Stimulated activated CD4-positive, alpha-beta T cell treated with anti-CD3 and anti-CD28 coated beads, Interleukin-4, amount 100 ng/mL, for 4 hours (primary cell): ENCODE data around the gene DUSP3.
"Not testable (repeated sequence)": the region's sequence is repeated elsewhere in the genome, so short reads cannot be mapped to it uniquely, and the experiment has no call there.

Source experiments
- DNase-seq, 2 experiments: peaks; one replicate each; pipeline ENCODE4 v3.0.0-alpha.2; 2020

DUSP3 gene

DNA sequence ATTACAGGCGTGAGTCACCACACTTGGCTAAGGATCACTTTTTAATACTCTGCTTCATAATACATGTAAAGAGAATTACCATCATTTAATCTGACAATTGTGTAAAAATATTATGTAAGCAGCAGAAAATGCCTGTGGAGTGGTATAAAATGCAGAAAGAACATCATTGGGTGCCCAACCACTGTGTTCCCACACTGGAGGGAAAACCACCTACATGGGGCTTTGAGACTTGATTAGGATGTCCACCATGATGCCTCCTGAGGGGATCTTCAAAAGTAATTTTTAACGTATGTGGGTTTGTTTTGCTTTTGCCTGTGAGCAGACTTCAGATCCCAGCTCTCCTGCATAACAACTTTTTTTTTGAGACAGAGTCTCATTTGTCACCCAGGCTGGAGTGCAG is 20.3 kb upstream of the DUSP3 start:
- DNase-seq: no peak

DNA sequence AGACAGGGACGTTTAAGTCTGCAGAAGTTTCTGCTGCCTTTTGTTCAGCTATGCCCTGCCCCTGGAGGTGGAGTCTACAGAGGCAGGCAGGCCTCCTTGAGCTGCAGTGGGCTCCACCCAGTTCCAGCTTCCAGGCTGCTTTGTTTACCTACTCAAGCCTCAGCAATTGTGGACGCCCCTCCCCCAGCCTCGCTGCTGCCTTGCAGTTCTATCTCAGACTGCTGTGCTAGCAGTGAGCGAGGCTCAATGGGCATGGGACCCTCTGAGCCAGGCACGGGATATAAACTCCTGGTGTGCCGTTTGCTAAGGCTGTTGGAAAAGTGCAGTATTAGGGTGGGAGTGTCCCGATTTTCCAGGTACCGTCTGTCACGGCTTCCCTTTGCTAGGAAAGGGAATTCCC is 19.2 kb upstream of the DUSP3 start:
- not testable (repeated sequence) for DNase-seq

DNA sequence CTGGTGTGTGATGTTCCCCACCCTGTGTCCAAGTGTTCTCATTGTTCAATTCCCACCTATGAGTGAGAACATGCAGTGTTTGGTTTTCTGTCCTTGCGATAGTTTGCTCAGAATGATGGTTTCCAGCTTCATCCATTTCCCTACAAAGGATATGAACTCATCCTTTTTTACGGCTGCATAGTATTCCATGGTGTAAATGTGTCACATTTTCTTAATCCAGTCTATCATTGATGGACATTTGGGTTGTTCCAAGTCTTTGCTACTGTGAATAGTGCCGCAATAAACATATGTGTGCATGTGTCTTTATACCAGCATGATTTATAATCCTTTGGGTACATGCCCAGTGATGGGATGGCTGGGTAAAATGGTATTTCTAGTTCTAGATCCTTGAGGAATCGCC is 13.9 kb upstream of the DUSP3 start:
- not testable (repeated sequence) for DNase-seq

DNA sequence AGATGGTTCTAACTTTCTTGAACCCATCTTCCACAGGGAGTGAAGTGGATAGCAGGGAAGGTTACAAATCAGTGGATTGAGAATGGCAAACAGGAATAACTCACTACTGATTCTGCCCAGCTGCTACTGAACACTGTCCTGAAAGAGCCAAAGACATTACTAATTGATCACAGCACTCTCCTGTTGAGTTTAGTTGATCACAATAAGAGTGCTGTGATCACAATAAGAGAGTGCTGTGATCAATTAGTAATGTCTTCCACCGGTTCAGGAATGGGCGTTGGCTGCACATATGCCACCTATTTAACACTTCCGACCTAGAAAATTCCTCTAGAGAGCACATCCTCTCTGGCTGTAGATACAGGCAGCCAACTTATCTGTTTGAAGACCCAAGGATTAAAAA is 12.8 kb upstream of the DUSP3 start:
- DNase-seq: no peak

DNA sequence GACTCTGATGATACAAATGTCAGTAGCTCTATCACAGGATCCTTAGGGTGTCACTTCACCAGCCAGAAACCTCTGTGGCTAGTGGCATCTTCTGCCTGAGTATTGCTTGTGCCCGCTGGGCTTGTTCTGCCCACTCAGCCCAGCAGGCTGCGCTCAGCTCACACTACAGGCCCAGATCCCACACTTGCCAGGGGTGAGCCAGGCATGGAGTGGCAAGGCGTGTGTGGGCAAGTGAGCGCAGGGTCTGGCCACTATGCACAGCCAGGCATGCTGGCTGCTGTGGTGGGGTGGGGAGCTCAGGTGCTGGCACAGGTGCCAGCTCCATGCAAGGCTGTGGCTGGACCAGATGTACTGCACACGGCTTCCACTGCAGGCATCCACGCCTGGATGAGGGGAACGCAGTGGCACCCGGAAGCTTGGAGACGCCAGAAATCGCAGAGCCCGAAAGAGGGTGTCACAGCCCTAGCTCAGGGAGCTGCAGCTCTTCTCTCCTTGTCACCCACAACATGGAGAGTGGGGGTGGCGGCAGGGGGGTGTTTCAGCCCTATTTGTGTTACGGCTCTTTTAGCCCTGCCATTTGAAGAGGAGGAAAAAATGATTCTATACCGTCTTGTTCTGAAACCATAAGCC is 11.6 kb upstream of the DUSP3 start:
- no peak for DNase-seq

DNA sequence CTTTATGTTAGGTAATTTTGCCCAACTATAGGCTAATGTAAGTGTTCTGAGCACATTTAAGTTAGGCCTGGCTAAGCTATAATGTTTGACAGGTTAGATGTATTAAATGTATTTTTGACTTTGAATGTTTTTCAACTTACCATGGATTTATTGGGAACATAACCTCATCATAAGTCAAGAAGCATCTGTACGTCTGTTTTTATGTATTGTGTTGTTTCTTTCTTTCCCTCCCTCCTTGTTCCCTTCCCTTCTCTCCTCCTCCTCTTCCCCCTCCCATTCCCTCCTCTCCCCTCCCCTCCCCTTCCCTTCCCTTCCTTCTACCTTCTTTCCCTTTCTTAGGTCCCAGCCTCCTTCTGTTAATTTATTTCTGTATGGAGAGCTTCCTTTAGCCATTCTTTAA is 10.7 kb upstream of the DUSP3 start:
- no peak for DNase-seq

DNA sequence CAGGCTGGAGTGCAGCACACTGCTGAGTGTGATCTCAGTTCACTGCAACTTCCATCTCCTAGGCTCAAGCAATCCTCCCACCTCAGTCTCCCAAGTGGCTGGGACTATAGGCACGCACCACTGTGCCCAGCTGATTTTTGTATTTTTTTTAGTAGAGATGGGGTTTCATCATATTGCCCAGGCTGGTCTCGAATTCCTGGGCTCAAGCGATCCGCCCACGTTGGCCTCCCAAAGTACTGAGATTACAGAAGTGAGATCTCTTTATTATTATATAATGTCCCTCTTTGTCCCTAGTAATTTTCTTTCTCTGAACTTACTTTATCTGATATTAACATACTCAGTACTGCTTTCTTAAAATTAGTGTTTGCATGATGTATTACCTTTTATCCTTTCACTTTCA is 9.8 kb upstream of the DUSP3 start:
- DNase-seq: no peak

DNA sequence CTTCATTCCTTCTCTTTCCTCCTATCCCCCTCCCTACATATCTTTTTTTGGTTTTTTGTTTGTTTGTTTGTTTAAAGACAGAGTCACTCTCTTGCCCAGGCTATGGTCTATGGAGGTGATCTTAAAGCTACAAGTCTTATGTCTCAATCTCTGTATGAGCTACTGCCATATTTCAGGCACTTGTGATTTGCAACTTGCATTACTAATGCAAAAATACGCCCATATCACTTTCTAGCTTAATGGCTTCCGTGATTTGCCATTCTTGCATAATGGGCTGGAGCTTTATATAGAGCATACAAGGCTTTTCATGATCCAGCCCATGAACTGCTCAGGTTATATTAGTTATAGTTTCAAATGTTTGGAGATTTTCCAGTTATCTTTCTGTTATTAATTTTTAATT is 9.0 kb upstream of the DUSP3 start:
- DNase-seq: no peak

DNA sequence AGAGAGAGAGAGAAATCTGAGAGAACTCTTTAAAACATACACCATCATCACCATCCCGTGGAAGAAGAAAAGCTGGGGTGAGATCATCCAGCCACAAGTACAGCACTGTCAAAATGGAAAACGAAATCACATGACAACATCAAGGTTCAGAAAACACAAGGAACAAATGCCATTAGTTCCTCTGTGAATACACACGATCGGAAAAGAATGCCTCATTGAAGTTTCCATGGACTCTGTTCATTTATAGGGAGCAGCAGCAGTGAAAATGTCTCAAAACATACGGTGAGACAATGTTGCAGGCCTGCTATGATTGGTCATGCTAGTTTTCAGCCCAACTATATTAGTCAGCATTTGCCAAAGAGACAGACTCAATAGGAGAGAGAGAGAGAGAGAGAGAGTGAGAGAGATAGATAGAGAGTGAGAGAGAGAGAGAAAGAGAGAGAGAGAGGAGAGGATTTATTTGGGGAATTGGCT is 5.9 kb upstream of the DUSP3 start:
- no peak for DNase-seq

DNA sequence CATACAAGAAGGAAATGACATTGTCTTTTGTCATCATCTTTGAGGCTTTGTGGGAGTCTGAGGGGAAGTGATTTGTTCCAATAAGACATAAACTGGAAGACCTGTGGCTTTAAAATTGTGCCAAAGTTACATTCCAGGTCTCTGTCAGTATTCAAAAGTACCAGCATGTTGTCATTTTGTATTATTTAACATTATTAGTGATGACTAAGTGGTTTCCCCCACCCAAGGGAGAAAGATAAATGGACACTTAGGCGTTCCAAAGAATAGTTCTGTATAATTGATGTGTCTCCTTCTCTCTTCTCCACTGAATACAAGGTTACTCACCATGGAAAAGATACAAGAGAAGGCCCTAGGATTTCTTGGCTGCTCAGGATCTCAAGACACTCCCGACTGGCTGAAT is 5.3 kb upstream of the DUSP3 start:
- no peak for DNase-seq

DNA sequence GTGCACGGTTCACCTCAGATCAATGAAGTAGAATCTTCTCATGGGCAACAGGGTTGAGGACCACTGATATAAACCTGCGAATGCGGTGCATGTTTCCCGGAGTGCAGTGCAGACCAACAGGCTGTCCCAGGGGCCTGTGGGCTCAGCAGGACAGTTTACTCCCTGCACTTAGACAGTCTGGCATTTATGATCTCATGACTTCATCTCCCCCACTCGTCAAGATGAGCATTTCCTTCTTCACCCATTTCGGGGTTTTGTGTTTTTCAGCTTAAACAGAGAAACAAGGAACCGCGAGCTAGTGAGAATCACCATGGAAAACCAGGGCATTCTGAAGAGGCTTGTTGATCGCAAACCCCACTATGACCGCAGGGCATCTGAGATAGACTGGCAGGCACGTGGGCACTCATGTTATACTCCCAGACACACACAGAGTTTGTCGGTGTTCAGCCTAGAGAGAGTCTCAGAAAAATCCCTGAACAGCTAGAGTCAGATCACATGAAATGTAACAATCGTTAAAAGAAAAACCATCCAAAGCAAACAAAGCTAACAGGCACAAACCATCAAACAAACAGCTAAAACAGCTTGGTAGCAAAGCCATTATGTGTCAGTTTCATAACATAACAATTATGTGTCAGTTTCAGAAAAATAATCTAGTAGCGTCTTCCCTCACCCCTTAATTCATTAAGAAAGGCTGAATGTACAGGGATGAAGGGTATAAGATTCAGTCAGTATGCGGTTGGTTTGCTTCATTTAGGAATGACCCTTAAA is 4.3 kb upstream of the DUSP3 start:
- no peak for DNase-seq

DNA sequence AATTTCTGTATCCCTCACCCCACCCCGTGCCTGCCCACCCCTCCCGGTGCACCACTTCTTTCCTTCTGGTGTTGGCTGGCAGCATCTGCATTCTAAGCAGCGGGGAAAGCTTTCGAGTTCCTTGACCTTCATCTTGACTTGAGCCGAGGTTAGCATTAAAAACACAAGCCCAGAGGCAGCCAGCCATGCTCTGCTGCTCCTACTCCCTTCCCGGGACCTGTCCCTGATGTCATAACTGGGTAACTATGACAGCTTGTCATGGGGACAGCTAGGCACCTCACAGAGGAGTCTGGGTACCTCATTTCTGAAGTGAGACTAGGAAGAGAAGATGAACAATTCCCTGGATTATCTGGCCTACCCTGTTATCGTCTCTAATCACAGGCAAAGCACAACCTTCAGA is 1.4 kb upstream of the DUSP3 start, which contains the start of gene CFAP97D1:
CFAP97D1 (plus strand) TSS at position 301 of the 400 bp plus-strand sequence; CDS start at position 329, 28 bp downstream.
- DNase-seq: no peak

DNA sequence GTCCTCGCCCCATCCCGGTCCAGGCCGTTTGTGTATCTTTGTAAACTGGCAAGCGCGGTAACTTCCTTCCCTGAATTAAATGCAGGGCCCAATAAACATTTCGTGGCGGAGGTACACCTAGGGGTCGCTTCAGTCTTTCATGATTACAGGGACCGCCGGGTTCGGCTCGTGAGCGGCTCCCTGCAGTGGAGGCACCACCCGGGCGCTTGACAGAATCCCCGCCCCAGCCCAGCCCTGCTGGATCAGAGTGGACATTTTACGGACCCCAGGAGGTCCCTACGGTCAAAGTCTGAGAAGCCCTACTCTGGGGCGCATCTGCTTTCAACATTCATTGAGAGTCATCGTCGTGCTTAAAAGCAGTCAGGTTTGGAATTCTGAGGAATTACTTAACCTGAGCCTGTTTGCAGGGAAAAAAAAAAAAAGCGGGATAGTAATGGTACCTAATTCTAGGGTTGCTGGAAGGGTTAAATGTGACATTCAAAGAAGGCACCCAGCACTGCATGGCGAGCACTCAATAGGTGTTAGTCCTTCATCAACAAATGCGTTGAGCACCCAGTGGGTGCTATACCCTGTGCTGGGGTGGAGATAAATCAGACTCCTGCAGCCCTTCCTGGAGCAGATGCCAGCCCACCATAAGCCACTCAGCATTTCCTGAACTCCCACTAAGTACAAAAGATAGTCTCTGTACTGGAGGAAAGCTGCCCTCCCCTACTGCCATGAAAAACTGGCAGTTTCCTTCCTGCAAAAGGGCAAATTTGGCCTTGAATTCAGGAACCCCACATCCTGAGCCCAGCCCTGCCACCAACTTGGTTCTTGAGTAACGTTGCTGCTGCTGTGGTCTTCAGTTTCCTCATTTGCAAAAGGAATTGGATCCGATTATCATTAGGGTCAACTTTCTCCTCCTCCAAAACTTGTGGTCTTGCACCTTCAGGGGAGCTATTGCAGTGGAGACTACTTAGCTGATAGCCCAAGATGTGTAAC is 658 bp upstream of the DUSP3 start:
- no peak for DNase-seq

DNA sequence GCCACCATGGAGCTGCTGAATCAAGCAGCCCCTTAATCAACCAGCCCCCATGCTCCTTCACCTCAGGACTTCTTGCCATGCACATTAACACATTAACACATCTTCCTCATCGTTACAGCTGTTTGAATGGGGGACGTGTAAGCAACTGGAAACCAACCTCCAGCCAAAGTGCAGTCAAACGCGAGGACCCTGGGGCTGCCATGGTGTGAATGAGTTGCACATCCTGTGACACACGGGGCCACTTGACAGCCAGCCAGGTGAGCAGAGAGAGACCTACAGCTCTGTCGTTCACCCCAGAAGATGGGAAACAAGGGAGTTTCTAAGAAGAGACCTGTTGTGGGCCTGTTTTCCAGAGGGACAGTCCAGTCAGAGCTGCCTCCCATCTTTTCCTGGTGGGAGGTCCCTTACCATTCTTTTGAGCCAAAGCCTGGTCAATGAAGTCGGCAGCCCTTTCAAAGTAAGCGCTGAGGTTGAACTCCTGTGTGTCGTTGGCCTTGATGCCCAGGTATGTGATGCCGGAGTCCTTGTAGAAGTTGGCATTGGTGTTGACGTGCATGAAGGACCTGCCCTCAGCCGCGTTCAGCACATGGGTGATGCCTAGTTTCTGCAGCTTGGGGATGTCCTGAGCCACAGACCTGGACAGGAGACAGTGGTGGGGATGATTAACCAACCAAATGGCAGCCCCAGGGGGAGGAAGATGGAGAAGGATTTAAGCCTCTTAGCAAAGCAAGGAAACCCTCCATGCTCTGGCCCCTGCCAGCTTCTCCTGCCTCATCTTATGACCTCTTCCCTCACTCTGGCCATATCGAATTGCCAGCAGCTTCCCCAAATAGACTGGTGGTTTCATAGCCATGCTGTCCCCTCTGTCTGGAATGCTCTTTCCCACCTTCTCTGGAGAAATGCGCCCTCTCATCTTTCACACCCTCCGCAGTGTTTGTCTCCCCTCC is 4.2 kb downstream of the DUSP3 start:
- DNase-seq: no peak

DNA sequence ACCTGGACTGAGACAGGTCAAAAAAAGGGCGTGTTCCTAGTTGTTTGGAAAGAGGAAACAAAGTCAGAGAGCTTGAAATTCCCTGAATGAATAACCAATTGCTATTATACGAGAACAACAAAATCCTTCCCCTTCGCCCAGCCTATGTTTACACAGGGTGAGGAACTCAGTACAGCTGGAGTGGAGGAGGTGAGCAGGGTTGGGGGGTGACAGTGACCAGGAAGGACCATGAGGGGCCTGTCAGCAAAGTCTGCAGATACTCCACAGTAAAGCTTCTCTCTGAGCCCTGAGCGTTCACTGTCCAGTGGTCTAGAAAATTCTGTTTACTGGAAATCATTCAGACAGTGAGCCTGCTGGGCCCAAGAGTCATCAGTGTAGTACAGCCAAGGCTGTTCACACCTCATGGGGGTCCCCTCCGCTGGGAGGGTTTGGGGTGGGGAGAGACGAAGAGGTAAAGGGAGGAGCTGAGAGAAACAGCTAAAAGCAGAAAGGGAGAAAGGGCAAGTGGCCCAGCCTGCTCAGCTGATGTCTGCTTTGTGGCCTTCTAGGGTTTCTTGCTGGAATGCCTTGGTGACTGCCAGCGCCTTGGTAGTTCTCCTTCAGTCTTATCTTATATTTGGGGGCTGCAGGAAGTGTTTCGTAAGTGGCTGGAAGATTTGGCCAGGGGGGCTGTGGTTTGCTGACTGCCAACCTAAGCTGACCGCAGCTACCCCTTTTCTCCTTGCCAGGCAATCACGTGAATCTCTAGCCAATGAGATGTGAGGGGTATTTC is 5.7 kb downstream of the DUSP3 start:
- no peak for DNase-seq

DNA sequence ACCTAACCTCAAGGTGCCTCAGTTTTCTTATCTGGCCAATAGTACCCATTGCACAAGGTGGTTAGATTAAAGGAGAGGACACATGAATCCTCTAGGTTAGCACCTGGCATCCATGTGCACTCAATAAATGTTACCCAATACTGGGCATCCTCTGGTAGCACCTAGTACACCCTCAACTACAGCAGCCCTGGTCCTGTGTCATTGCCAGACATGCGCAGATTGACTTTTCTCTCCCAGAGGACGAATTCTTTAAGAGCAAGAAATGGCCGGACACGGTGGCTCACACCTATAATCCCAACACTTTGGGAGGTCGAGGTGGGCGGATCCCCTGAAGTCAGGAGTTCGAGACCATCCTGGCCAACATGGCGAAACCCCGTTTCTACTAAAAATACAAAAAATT is 7.3 kb downstream of the DUSP3 start:
- no peak for DNase-seq

DNA sequence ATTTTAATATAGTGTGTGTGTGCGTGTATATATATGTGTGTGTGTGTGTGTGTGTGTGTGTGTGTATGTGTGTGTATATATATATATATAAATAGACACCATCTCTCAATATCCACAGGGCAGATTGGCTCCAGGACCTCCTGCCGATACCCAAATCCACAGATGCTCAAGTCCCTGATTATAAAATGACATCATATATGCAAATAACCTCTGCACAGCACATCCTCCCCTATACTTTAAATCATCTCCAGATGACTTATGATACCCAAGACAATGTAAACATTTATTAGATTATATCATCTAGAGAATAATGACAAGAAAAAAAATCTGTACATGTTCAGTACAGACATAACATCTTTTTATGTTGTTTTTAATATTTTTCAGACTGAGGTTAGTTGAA is 7.8 kb downstream of the DUSP3 start:
- DNase-seq: no peak

DNA sequence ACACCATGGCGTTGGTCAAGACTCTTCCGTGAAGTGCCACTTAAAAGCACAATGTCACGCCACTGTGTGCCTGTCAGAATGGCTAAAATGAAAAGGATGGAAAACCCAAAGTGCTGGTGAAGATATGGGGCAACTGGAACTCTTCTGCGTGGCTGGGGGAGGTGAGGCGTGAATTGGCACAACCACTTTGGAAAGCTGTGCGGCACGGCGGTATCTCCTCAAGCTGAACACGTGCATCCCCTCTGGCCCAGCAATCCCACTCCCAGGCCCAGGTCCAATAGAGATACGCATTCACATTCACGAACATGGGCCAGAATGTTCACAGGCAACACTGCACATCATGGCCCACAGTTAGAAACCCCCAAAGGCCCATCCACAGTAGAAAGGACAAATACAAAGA is 8.9 kb downstream of the DUSP3 start:
- DNase-seq: no peak

DNA sequence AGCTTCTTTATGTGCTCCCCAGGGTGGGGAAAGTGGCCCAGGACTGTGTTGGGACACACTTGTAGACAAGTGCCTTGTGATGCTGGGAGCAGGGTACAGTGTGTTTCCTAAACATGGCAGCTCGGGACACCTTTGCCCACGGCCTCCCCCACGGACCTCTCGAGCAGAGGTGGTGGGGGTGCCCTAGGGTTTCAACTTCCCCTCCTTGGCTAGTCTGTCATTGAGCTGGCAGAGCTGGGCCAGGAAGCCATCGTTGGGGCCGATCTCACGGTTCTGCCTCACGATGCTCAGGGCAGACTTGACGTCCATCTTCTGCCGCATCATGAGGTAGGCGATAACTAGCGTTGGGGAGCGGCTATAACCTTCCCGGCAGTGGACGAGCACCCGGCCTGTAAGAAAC is 9.4 kb downstream of the DUSP3 start:
- no peak for DNase-seq

DNA sequence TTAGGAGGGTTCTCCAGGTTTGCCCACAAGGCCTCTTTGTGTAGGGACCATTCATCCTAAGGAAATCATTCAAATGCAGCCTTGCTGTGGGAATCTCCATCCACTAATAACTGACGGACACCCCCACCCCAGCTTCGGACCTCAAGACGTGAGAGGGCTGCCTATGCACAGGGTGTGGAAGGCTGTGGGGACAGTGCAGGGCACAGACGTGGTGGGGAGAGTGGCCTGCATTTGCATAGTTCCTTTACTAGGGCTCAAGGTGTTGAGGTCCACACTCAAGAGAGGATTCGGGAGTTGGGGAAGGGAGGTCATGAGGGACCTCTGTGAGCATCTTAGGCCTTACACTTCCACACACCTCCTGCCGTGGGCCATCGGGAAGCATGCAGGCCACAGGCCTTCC is 9.8 kb downstream of the DUSP3 start:
- no peak for DNase-seq

DNA sequence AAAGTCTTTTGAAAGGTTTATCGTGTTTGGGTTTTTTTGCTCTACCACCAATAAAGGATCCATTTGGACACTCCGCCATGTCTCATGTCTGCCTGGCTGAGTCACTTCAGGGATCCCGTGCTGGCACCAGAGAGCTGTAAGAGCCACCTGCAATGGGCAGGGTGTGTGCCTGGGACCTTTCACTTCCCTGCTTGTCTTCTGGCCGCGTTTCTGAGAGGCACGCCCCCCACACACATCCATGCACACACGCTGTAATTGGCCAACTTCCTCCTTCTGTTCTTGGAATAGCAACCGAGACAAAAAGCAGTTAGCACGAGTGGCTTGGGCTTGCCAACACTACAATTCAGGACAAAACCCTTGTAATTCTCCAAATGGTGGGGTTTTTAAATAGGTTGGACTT is 10.4 kb downstream of the DUSP3 start:
- DNase-seq: no peak

DNA sequence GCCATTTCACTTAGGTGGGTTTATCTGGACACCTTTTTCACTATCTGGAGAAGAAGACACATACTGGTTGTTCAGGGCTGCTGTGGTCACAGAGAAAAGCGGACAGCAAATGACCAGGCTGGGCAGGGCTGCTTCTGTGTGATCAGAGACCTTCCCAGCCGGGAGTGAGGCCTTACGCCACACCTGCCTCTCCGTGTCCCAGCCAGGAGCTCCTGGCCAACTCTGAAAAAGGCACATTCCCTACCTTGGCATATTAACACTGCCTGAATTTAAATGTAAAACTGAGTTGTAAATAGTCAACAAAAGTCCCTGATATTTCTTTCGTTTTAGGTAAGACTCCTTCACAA is 11.1 kb downstream of the DUSP3 start:
- DNase-seq: no peak
